Measurements from ENCODE around the gene PCLAF. TPM values are rescaled to one million over a fixed set of nuclear protein-coding genes. Genes with fewer than 3 reads are reported as not detected.
"Not testable (repeated sequence)": the region's sequence is repeated elsewhere in the genome, so short reads cannot be mapped to it uniquely, and the experiment has no call there.

PCLAF gene
- polyA plus RNA-seq, 3 donors: not detected

DNA sequence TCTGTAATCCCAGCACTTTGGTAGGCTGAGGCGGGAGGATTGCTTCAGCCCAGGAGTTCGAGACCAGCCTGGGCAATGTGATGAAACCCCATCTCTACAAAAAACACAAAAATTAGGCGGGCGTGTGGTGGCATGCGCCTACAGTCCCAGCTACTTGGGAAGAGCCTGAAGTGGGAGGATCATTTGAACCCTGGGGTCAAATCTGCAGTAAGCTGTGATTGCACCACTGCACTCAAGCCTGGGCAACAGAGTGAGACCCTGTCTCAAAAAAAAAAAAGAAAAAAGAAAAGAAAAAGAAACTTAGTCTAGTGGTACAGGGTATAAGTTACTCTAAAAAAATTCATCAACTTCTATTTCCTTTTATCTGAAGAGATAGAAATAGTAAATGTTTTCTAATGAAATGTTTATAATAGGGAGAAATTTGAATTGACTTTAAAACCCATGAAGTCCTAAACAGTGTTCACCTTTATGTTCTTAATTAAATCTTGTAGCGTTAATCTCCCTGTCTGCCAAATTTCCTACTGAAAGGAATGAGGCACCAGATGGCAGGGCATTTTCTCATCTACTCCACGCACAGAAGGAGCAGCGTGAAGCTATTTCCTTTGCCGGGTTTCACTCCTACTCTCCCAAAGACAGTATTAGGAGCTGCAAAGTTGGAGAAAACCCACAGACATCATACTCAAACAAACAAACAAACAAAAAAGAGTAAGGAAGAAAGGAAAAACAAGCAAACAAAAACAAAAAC lies 1.9 kb downstream of the PCLAF start:
- DNase-seq: no peak
- Histone ChIP-seq H3K4me2 (replicated peaks; ENCODE audit: extremely low read depth, low read length, poor library complexity, severe bottlenecking) (no peak overlapping the region), H3K79me2 (ENCODE audit: insufficient read depth, low read length) (peaks cover 41% of the 10 kb centered on the region), H2AFZ (ENCODE audit: insufficient read depth, low read depth, low read length, poor library complexity, severe bottlenecking) (peak overlapping the region; percentile 92), H3K9ac (ENCODE audit: insufficient read depth, low read length, poor library complexity, severe bottlenecking) (no peak overlapping the region), H3K27ac (ENCODE audit: low read depth in 1 of 2, low read length in 2 of 2) (no peak overlapping the region), H4K20me1 (ENCODE audit: insufficient read depth, low read length) (no peaks in the 10 kb centered on the region), H3K4me3 (replicated peaks in 1 of 3; ENCODE audit: low read depth in 2 of 3, low read length in 3 of 3) (no peak overlapping the region), H3K4me1 (ENCODE audit: control insufficient read depth in 1 of 2, insufficient read depth in 2 of 2, low read length in 2 of 2) (peaks cover 7 to 20% of the 10 kb centered on the region in 2 donors), H3K9me3 (replicated peaks in 1 of 2; ENCODE audit: control insufficient read depth in 1 of 2, insufficient read depth in 1 of 2, low read length in 2 of 2) (no peaks in the 10 kb centered on the region), H3K27me3 (ENCODE audit: control insufficient read depth in 2 of 2, insufficient read depth in 2 of 2, low read length in 2 of 2) (no peaks in the 10 kb centered on the region), H3K36me3 (replicated peaks in 1 of 2; ENCODE audit: control insufficient read depth in 1 of 2, insufficient read depth in 2 of 2, low read length in 2 of 2) (no peaks in the 10 kb centered on the region)
- TF ChIP-seq, protein P1, sequence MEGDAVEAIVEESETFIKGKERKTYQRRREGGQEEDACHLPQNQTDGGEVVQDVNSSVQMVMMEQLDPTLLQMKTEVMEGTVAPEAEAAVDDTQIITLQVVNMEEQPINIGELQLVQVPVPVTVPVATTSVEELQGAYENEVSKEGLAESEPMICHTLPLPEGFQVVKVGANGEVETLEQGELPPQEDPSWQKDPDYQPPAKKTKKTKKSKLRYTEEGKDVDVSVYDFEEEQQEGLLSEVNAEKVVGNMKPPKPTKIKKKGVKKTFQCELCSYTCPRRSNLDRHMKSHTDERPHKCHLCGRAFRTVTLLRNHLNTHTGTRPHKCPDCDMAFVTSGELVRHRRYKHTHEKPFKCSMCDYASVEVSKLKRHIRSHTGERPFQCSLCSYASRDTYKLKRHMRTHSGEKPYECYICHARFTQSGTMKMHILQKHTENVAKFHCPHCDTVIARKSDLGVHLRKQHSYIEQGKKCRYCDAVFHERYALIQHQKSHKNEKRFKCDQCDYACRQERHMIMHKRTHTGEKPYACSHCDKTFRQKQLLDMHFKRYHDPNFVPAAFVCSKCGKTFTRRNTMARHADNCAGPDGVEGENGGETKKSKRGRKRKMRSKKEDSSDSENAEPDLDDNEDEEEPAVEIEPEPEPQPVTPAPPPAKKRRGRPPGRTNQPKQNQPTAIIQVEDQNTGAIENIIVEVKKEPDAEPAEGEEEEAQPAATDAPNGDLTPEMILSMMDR (IDR thresholded peaks at IDR 0.05): no peak
- Mint-ChIP-seq H3K36me3 (peaks cover 0 to 1% of the 10 kb centered on the region in 2 donors), H3K4me3 (no peak overlapping the region), H3K27ac (peak overlapping the region in 1 of 7 donors; percentile 65), H3K4me1 (peaks cover 21% of the 10 kb centered on the region), H3K9me3 (peaks cover 0 to 2% (median 0%) of the 10 kb centered on the region in 7 donors), H3K27me3 (ENCODE audit: low read depth in 3 of 3) (peaks cover 0 to 1% (median 0%) of the 10 kb centered on the region in 3 donors)
- 42% methylated on average over 2 of the region's 9 CpGs for WGBS (ENCODE audit: insufficient coverage)
- intact Hi-C loops (cut with micrococcal nuclease): no loop called here

DNA sequence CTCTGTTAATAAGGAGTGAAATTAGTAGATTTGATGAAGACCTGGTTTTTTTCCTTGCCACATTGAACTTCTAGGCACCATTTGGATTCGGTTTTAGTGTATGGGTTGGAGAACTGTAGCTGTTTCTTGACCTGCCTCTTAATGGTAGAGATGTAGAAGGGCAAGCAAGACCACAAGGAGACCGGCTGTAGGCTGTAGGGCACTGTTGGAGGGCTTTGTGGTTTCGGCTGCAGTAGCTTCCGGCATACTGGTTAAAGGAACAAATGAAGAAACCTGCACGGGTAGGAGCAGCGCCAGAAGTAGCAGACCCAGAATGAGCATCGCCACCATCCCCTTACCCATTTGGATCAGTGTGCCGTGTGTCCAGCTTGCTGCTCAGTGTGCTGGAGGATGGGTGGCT lies 7.9 kb downstream of the PCLAF start:
- Histone ChIP-seq H3K4me3 (replicated peaks in 1 of 3; ENCODE audit: low read depth in 2 of 3, low read length in 3 of 3) (peak overlapping the region in 1 of 3 experiments; percentile 32), H3K4me1 (ENCODE audit: control insufficient read depth in 1 of 2, insufficient read depth in 2 of 2, low read length in 2 of 2) (peaks cover 0 to under 1% of the 10 kb centered on the region in 2 donors), H3K9ac (ENCODE audit: insufficient read depth, low read length, poor library complexity, severe bottlenecking) (no peak overlapping the region), H3K36me3 (replicated peaks in 1 of 2; ENCODE audit: control insufficient read depth in 1 of 2, insufficient read depth in 2 of 2, low read length in 2 of 2) (no peaks in the 10 kb centered on the region), H2AFZ (ENCODE audit: insufficient read depth, low read depth, low read length, poor library complexity, severe bottlenecking) (peak overlapping the region; percentile 47), H3K9me3 (replicated peaks in 1 of 2; ENCODE audit: control insufficient read depth in 1 of 2, insufficient read depth in 1 of 2, low read length in 2 of 2) (no peaks in the 10 kb centered on the region), H4K20me1 (ENCODE audit: insufficient read depth, low read length) (no peaks in the 10 kb centered on the region), H3K27me3 (ENCODE audit: control insufficient read depth in 2 of 2, insufficient read depth in 2 of 2, low read length in 2 of 2) (no peaks in the 10 kb centered on the region), H3K4me2 (replicated peaks; ENCODE audit: extremely low read depth, low read length, poor library complexity, severe bottlenecking) (peak overlapping the region; percentile 20), H3K79me2 (ENCODE audit: insufficient read depth, low read length) (peaks cover 18% of the 10 kb centered on the region), H3K27ac (ENCODE audit: low read depth in 1 of 2, low read length in 2 of 2) (no peak overlapping the region)
- peak overlapping the region in 4 of 7 donors; percentile 15 to 47 (median 28) for H3K27ac Mint-ChIP-seq
- peak overlapping the region; percentile 71 to 74 for H3K4me3 Mint-ChIP-seq
- WGBS (ENCODE audit: insufficient coverage): 86% methylated on average over 2 of the region's 8 CpGs
- DNase-seq: no peak
- intact Hi-C loops (cut with micrococcal nuclease): no loop called here
- H3K27me3 Mint-ChIP-seq (ENCODE audit: low read depth in 3 of 3): peaks cover 0 to 1% (median 0%) of the 10 kb centered on the region in 3 donors
- peaks cover 10% of the 10 kb centered on the region for H3K4me1 Mint-ChIP-seq
- H3K36me3 Mint-ChIP-seq: peaks cover 4 to 28% of the 10 kb centered on the region in 2 donors
- TF ChIP-seq, protein P1 (IDR thresholded peaks at IDR 0.05): no peak
- no peaks in the 10 kb centered on the region for H3K9me3 Mint-ChIP-seq

- H3K9me3 Mint-ChIP-seq; DNase-seq; H3K27me3 Mint-ChIP-seq (ENCODE audit: low read depth in 3 of 3); H3K4me2 ChIP-seq (replicated peaks; ENCODE audit: extremely low read depth, low read length, poor library complexity, severe bottlenecking); H3K27ac Mint-ChIP-seq; H3K36me3 ChIP-seq (replicated peaks in 1 of 2; ENCODE audit: control insufficient read depth in 1 of 2, insufficient read depth in 2 of 2, low read length in 2 of 2); H3K4me3 Mint-ChIP-seq; H3K4me3 ChIP-seq (replicated peaks in 1 of 3; ENCODE audit: low read depth in 2 of 3, low read length in 3 of 3); H3K9ac ChIP-seq (ENCODE audit: insufficient read depth, low read length, poor library complexity, severe bottlenecking); H3K27ac ChIP-seq (ENCODE audit: low read depth in 1 of 2, low read length in 2 of 2); intact Hi-C loops (cut with micrococcal nuclease); H3K27me3 ChIP-seq (ENCODE audit: control insufficient read depth in 2 of 2, insufficient read depth in 2 of 2, low read length in 2 of 2); H3K9me3 ChIP-seq (replicated peaks in 1 of 2; ENCODE audit: control insufficient read depth in 1 of 2, insufficient read depth in 1 of 2, low read length in 2 of 2); H2AFZ ChIP-seq (ENCODE audit: insufficient read depth, low read depth, low read length, poor library complexity, severe bottlenecking); H3K4me1 ChIP-seq (ENCODE audit: control insufficient read depth in 1 of 2, insufficient read depth in 2 of 2, low read length in 2 of 2); H4K20me1 ChIP-seq (ENCODE audit: insufficient read depth, low read length): not testable (repeated sequence)
- Mint-ChIP-seq H3K36me3 (peaks cover 5 to 30% of the 10 kb centered on the region in 2 donors), H3K4me1 (peaks cover 18% of the 10 kb centered on the region)
- H3K79me2 ChIP-seq (ENCODE audit: insufficient read depth, low read length): peaks cover 12% of the 10 kb centered on the region
- 96% methylated on average over 7 of the region's 8 CpGs for whole genome bisulfite sequencing (ENCODE audit: insufficient coverage)
These were observed 9.9 kb downstream of the PCLAF start for GRCh38 chr15:64371383-64371782.

Measured in CD14-positive monocyte (primary cell).